Trophoblast cell (in vitro differentiated cells and primary cell): ENCODE results near the gene CHERP.
"Not testable (repeated sequence)": the region's sequence is repeated elsewhere in the genome, so short reads cannot be mapped to it uniquely, and the experiment has no call there.

Experiments
- DNase-seq, 2 donors: peaks; one replicate each; pipeline ENCODE4 v3.0.0-alpha.2; 2016
- H2AFZ ChIP-seq: 2 replicates; pipeline ENCODE4 v1.6.1; 2013; ENCODE audit warnings: low read length, moderate library complexity, mild to moderate bottlenecking; ENCODE audit not compliant: insufficient read depth, poor library complexity
- H2AK5ac ChIP-seq: 2 replicates; pipeline ENCODE4 v1.6.1; 2013; ENCODE audit warnings: mild to moderate bottlenecking, low read length
- H2BK120ac ChIP-seq: 2 replicates; pipeline ENCODE4 v1.6.1; 2013; ENCODE audit warnings: low read length, mild to moderate bottlenecking, moderate library complexity; ENCODE audit not compliant: insufficient read depth, poor library complexity
- H2BK12ac ChIP-seq: 2 replicates; pipeline ENCODE4 v1.6.1; 2013; ENCODE audit warnings: mild to moderate bottlenecking, low read length, moderate library complexity
- H2BK5ac ChIP-seq: 2 replicates; pipeline ENCODE4 v1.6.1; 2013; ENCODE audit warnings: low read length, low read depth, moderate library complexity, mild to moderate bottlenecking; ENCODE audit not compliant: poor library complexity
- H3K14ac ChIP-seq: 2 replicates; pipeline ENCODE4 v1.6.1; 2013; ENCODE audit warnings: mild to moderate bottlenecking, low read length
- H3K18ac ChIP-seq: 2 replicates; pipeline ENCODE4 v1.6.1; 2013; ENCODE audit warnings: mild to moderate bottlenecking, low read length
- H3K23ac ChIP-seq: 2 replicates; pipeline ENCODE4 v1.6.1; 2013; ENCODE audit warnings: low read length
- H3K27ac ChIP-seq: 2 replicates; pipeline ENCODE4 v1.5.1; 2013; ENCODE audit warnings: low read depth, mild to moderate bottlenecking, inconsistent platforms, low read length, moderate library complexity
- H3K27me3 ChIP-seq: 2 replicates; pipeline ENCODE4 v1.6.1; 2013; ENCODE audit warnings: inconsistent platforms, mild to moderate bottlenecking, low read length, moderate library complexity; ENCODE audit not compliant: insufficient read depth
- H3K36me3 ChIP-seq, 2 experiments: 1 replicate in 1 of 2; 2 replicates in 1 of 2; pipeline ENCODE4 v1.6.1; 2013; ENCODE audit warnings: low read length in 2 of 2, mild to moderate bottlenecking in 2 of 2, moderate library complexity in 1 of 2; ENCODE audit not compliant: insufficient read depth in 2 of 2, control insufficient read depth in 1 of 2
- H3K4ac ChIP-seq: 2 replicates; pipeline ENCODE4 v1.6.1; 2013; ENCODE audit warnings: low read depth, mild to moderate bottlenecking, low read length, moderate library complexity
- H3K4me1 ChIP-seq, 2 experiments: 1 replicate in 1 of 2; 2 replicates in 1 of 2; pipeline ENCODE4 v1.6.1; 2013; ENCODE audit warnings: low read length in 2 of 2, mild to moderate bottlenecking in 2 of 2, moderate library complexity in 1 of 2; ENCODE audit not compliant: insufficient read depth in 2 of 2, control insufficient read depth in 1 of 2
- H3K4me2 ChIP-seq: 2 replicates; pipeline ENCODE4 v1.6.1; 2013; ENCODE audit warnings: inconsistent platforms, mild to moderate bottlenecking, low read length, moderate library complexity
- H3K4me3 ChIP-seq: 2 replicates; pipeline ENCODE4 v1.5.1; 2013; ENCODE audit warnings: mild to moderate bottlenecking, low read depth, low read length, inconsistent platforms
- H3K79me1 ChIP-seq: one replicate; pipeline ENCODE4 v1.6.1; 2013; ENCODE audit warnings: low read length
- H3K79me2 ChIP-seq: 2 replicates; pipeline ENCODE4 v1.6.1; 2013; ENCODE audit warnings: low read length, mild to moderate bottlenecking; ENCODE audit not compliant: control insufficient read depth, insufficient read depth, poor library complexity
- H3K9ac ChIP-seq: 2 replicates; pipeline ENCODE4 v1.6.1; 2013; ENCODE audit warnings: mild to moderate bottlenecking, low read length
- H3K9me3 ChIP-seq: 2 replicates; pipeline ENCODE4 v1.6.1; 2013; ENCODE audit warnings: low read depth, mild to moderate bottlenecking, control low read depth, inconsistent platforms, low read length; ENCODE audit not compliant: insufficient read depth
- H4K12ac ChIP-seq: 2 replicates; pipeline ENCODE4 v1.6.1; 2013; ENCODE audit warnings: low read depth, mild to moderate bottlenecking, low read length, moderate library complexity
- H4K8ac ChIP-seq: 2 replicates; pipeline ENCODE4 v1.6.1; 2013; ENCODE audit warnings: low read depth, mild to moderate bottlenecking, low read length, moderate library complexity
- H4K91ac ChIP-seq: one replicate; pipeline ENCODE4 v1.6.1; 2013; ENCODE audit warnings: low read depth, mild to moderate bottlenecking, low read length, moderate library complexity
- WGBS: extraction: QIAGEN DNeasy Blood & Tissue Kit; methylation state at CpG from one replicate; pipeline ENCODE4 v1.1.7; 2013; ENCODE audit warnings: missing lambda C conversion rate; ENCODE audit not compliant: insufficient read length, insufficient coverage; ENCODE audit errors: extremely low coverage; 5-methylcytosine and 5-hydroxymethylcytosine counted together

Gene CHERP

GRCh38 chr19:16561382-16561781 is 19.1 kb upstream of the CHERP start:
- H3K27me3 ChIP-seq = no peaks in the 10 kb centered on the region
- no peak overlapping the region for H3K4ac ChIP-seq
- DNase-seq = no peak
- H3K27ac ChIP-seq = no peak overlapping the region
- no peak overlapping the region for H3K4me3 ChIP-seq
- peaks cover 52 to 67% of the 10 kb centered on the region in 2 experiments for H3K36me3 ChIP-seq
- H3K18ac ChIP-seq = peak overlapping the region; percentile 59
- H3K9me3 ChIP-seq = peaks cover 1% of the 10 kb centered on the region
- H3K23ac ChIP-seq = no peak overlapping the region
- no peak overlapping the region for H4K12ac ChIP-seq
- no peak overlapping the region for H2BK120ac ChIP-seq
- H2BK5ac ChIP-seq = no peak overlapping the region
- H3K9ac ChIP-seq = no peak overlapping the region
- H2BK12ac ChIP-seq = no peak overlapping the region
- no peak overlapping the region for H4K8ac ChIP-seq
- no peak overlapping the region for H2AFZ ChIP-seq
- H3K14ac ChIP-seq = no peak overlapping the region
- no peaks in the 10 kb centered on the region for H3K79me2 ChIP-seq
- H3K79me1 ChIP-seq = no peaks in the 10 kb centered on the region
- no CpG with 5 or more reads among the region's 8 CpGs for WGBS
- no peak overlapping the region for H3K4me2 ChIP-seq
- H2AK5ac ChIP-seq = no peak overlapping the region
- no peaks in the 10 kb centered on the region for H3K4me1 ChIP-seq
- H4K91ac ChIP-seq = no peak overlapping the region

DNA sequence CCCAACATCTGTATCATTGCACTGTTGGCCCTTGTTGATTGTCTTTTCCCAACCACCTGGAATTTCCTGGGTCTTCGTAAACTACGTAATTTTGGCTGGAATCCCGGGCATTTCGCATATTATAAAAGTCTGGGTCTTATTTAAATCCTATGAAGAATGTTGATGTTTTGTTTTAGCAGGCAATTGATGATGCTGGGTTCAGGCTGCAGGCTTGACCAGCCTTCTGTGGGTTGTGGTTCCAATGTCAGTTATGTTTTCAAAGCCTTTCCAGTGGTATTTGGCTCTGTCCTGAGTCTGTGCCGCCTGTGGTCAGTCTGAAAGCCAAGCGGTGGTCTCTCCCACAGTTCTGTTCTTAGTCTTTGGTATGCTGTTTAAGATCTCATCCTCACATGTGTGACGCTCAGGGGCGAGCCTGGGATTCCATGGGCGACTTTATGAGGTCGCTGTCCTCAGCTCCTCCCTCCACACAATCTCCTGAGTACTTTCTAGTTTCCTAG is 17.6 kb upstream of the CHERP start:
- H3K27ac ChIP-seq = no peak overlapping the region
- H3K4ac ChIP-seq = no peak overlapping the region
- no peaks in the 10 kb centered on the region for H3K79me1 ChIP-seq
- no peak overlapping the region for H2BK12ac ChIP-seq
- H2AK5ac ChIP-seq = no peak overlapping the region
- no peak overlapping the region for H4K12ac ChIP-seq
- H2AFZ ChIP-seq = no peak overlapping the region
- no peak overlapping the region for H3K14ac ChIP-seq
- no peaks in the 10 kb centered on the region for H3K4me1 ChIP-seq
- no peak overlapping the region for H3K9ac ChIP-seq
- H3K36me3 ChIP-seq = peaks cover 51 to 71% of the 10 kb centered on the region in 2 experiments
- H4K91ac ChIP-seq = no peak overlapping the region
- no peak overlapping the region for H3K18ac ChIP-seq
- no peak overlapping the region for H2BK120ac ChIP-seq
- peaks cover 1% of the 10 kb centered on the region for H3K9me3 ChIP-seq
- H3K4me2 ChIP-seq = no peak overlapping the region
- no peak for DNase-seq
- H4K8ac ChIP-seq = no peak overlapping the region
- no peaks in the 10 kb centered on the region for H3K27me3 ChIP-seq
- no peak overlapping the region for H2BK5ac ChIP-seq
- H3K4me3 ChIP-seq = no peak overlapping the region
- H3K23ac ChIP-seq = no peak overlapping the region
- no peaks in the 10 kb centered on the region for H3K79me2 ChIP-seq
- no CpG with 5 or more reads among the region's 10 CpGs for WGBS

GRCh38 chr19:16554776-16555175 is 12.5 kb upstream of the CHERP start:
- H4K12ac ChIP-seq = no peak overlapping the region
- no CpG with 5 or more reads among the region's 8 CpGs for WGBS
- H3K79me2 ChIP-seq = no peaks in the 10 kb centered on the region
- no peak overlapping the region for H3K27ac ChIP-seq
- no peak overlapping the region for H3K14ac ChIP-seq
- no peak overlapping the region for H3K23ac ChIP-seq
- H4K8ac ChIP-seq = no peak overlapping the region
- no peak overlapping the region for H2AK5ac ChIP-seq
- no peaks in the 10 kb centered on the region for H3K79me1 ChIP-seq
- no peaks in the 10 kb centered on the region for H3K4me1 ChIP-seq
- H3K9me3 ChIP-seq = peaks cover 1% of the 10 kb centered on the region
- H2AFZ ChIP-seq = no peak overlapping the region
- H2BK12ac ChIP-seq = no peak overlapping the region
- no peak for DNase-seq
- no peak overlapping the region for H3K9ac ChIP-seq
- no peak overlapping the region for H3K4me3 ChIP-seq
- no peaks in the 10 kb centered on the region for H3K27me3 ChIP-seq
- no peak overlapping the region for H2BK120ac ChIP-seq
- H3K4ac ChIP-seq = no peak overlapping the region
- H3K18ac ChIP-seq = no peak overlapping the region
- no peak overlapping the region for H2BK5ac ChIP-seq
- no peak overlapping the region for H4K91ac ChIP-seq
- peaks cover 51 to 69% of the 10 kb centered on the region in 2 experiments for H3K36me3 ChIP-seq
- no peak overlapping the region for H3K4me2 ChIP-seq

DNA sequence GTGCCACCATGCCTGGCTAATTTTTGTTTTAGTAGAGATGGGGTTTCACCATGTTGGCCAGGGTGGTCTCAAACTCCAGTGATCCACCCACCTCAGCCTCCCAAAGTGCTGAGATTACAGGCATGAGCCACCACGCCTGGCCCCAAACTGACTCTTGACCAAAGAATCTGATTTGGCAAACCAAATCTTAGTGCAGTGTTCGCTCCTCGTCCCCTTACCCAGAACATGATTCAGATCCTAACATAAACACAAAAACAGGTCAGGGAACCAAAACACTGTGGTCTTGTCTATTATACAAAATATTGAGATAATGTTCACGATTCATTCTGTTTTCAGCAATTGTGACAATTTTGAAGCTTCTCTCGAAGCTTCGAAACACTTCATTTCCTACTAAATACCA is 9.7 kb upstream of the CHERP start:
- WGBS = no CpG with 5 or more reads among the region's 6 CpGs
- not testable (repeated sequence) for H3K18ac ChIP-seq, H3K79me1 ChIP-seq

More for the DNA sequence above, 9.7 kb upstream of the CHERP start:
- not testable (repeated sequence) for H3K4me1 ChIP-seq, H3K4me2 ChIP-seq, H2BK12ac ChIP-seq, DNase-seq, H3K27ac ChIP-seq, H3K9me3 ChIP-seq, H2BK5ac ChIP-seq, H4K91ac ChIP-seq, H4K12ac ChIP-seq, H2BK120ac ChIP-seq, H3K23ac ChIP-seq, H3K4ac ChIP-seq, H2AFZ ChIP-seq, H4K8ac ChIP-seq, H3K79me2 ChIP-seq, H3K14ac ChIP-seq, H3K27me3 ChIP-seq, H2AK5ac ChIP-seq, H3K4me3 ChIP-seq, H3K9ac ChIP-seq
- H3K36me3 ChIP-seq = peaks cover 45 to 55% of the 10 kb centered on the region in 2 experiments
